K562 (cell line): ENCODE data around the gene SORCS1. TPM values are rescaled to one million over a fixed set of nuclear protein-coding genes. Genes with fewer than 3 reads are reported as not detected.

Source experiments
- ATAC-seq: fragments of 200-7000 bp; cut with Tn5 transposase; 3 replicates; pipeline ENCODE4 v1.9.1; 2020; ENCODE audit warnings: moderate library complexity
- BruUV-seq: library from RNA; stranded (reverse); fragments of 400-500 nt; replicated peaks from 2 replicates; lab custom pipeline; 2021; lab: Mats Ljungman, UMichigan
- CTCF ChIA-PET: fragments of 300-600 bp; formaldehyde crosslinking; extraction: SDS; loops from one replicate; lab custom pipeline; 2021; ENCODE audit warnings: low intra/inter-chr PET ratio; lab: Yijun Ruan, JAX
- POLR2A ChIA-PET: fragments of 300-600, 350-650 bp; sonication (Branson Sonifier 250); formaldehyde crosslinking; extraction: SDS; loops from one replicate; lab custom pipeline; 2021; ENCODE audit warnings: antibody characterized with exemption, inconsistent platforms; lab: Yijun Ruan, JAX
- DNase-seq, 4 experiments: peaks; one replicate each; pipeline versions ENCODE4 v3.0.0 to v3.0.0-alpha.2; 2011 to 2018; ENCODE audit warnings: low spot score in 3 of 4, mixed read lengths in 3 of 4; ENCODE audit errors: extremely low read depth in 1 of 4
- FAIRE-seq: peaks from 2 replicates; lab custom pipeline; 2011; peaks lifted over from hg19 to GRCh38; lab: Jason Lieb, UNC
- H2AFZ ChIP-seq: 2 replicates; pipeline ENCODE4 v1.6.0; 2011; ENCODE audit warnings: low read depth, low read length, control low read depth, inconsistent platforms
- H3K27ac ChIP-seq: fragments of 200-600 bp; 3 replicates; pipeline ENCODE4 v1.8.0; 2011; ENCODE audit warnings: low read depth, mild to moderate bottlenecking, control low read depth, inconsistent platforms, low read length, moderate library complexity, mixed read lengths; ENCODE audit errors: extremely low read depth
- H3K27me3 ChIP-seq, 2 experiments: fragments of 300-600 bp in 1 of 2; 2 replicates in 1 of 2; 3 replicates in 1 of 2; pipeline versions ENCODE4 v1.6.0 to v1.8.0; 2011; ENCODE audit warnings: inconsistent platforms in 2 of 2, low read length in 2 of 2, mild to moderate bottlenecking in 1 of 2, mixed read lengths in 1 of 2, moderate library complexity in 1 of 2; ENCODE audit not compliant: control insufficient read depth in 2 of 2, insufficient read depth in 2 of 2
- H3K36me3 ChIP-seq: fragments of 300-600 bp; 3 replicates; pipeline ENCODE4 v1.8.0; 2011; ENCODE audit warnings: mild to moderate bottlenecking, low read length, inconsistent platforms; ENCODE audit not compliant: control insufficient read depth, insufficient read depth
- H3K4me1 ChIP-seq, 2 experiments: fragments of 200-600 bp in 1 of 2; replicated peaks in 1 of 2; 2 replicates in 1 of 2; 3 replicates in 1 of 2; pipeline versions ENCODE4 v1.5.1 to v1.8.0; 2011; ENCODE audit warnings: inconsistent platforms in 2 of 2, low read length in 2 of 2, mild to moderate bottlenecking in 1 of 2, mixed read lengths in 1 of 2, moderate library complexity in 1 of 2; ENCODE audit not compliant: control insufficient read depth in 2 of 2, insufficient read depth in 2 of 2
- H3K4me2 ChIP-seq: 2 replicates; pipeline ENCODE4 v1.6.1; 2011; ENCODE audit warnings: low read length, control low read depth, inconsistent platforms, mixed read lengths; ENCODE audit not compliant: insufficient read depth
- H3K4me3 ChIP-seq: fragments of 200-600 bp; sonication (generic), shearing (Covaris generic); 2 replicates; pipeline ENCODE4 v1.5.1; 2016; ENCODE audit warnings: control low read depth, inconsistent platforms
- H3K79me2 ChIP-seq: fragments of 200-600 bp; 3 replicates; pipeline ENCODE4 v1.8.0; 2011; ENCODE audit warnings: low read length, inconsistent platforms; ENCODE audit not compliant: control insufficient read depth, insufficient read depth
- H3K9ac ChIP-seq, 2 experiments: 2 replicates each; pipeline versions ENCODE4 v1.6.0 to v1.6.1; 2011; ENCODE audit warnings: low read depth in 2 of 2, low read length in 2 of 2, control low read depth in 1 of 2, inconsistent platforms in 1 of 2, mild to moderate bottlenecking in 1 of 2, mixed read lengths in 1 of 2; ENCODE audit not compliant: insufficient read depth in 1 of 2
- H3K9me1 ChIP-seq: one replicate; pipeline ENCODE4 v1.6.0; 2011; ENCODE audit warnings: inconsistent platforms, mild to moderate bottlenecking, low read length, moderate library complexity; ENCODE audit not compliant: control insufficient read depth, insufficient read depth
- H3K9me3 ChIP-seq: replicated peaks from 2 replicates; pipeline ENCODE4 v1.5.1; 2011; ENCODE audit warnings: low read depth, low read length, inconsistent platforms; ENCODE audit not compliant: control insufficient read depth, insufficient read depth
- H4K20me1 ChIP-seq: replicated peaks from 2 replicates; pipeline ENCODE4 v1.6.1; 2011; ENCODE audit warnings: low read length, inconsistent platforms, mixed read lengths; ENCODE audit not compliant: control insufficient read depth, insufficient read depth
- CHD1 ChIP-seq: fragments of 200-600 bp; sonication (generic); IDR thresholded peaks from one replicate; pipeline ENCODE4 v1.6.1; 2012; ENCODE audit warnings: mild to moderate bottlenecking, moderate library complexity, low read length, inconsistent platforms
- DACH1 ChIP-seq: fragments of 450-650 bp; IDR thresholded peaks from 2 replicates; pipeline ENCODE4 v1.6.1; 2018; ENCODE audit not compliant: partially characterized antibody
- FOXO4 ChIP-seq: fragments of 450-650 bp; formaldehyde crosslinking; IDR thresholded peaks from 2 replicates; pipeline ENCODE4 v1.4.0; 2020; ENCODE audit warnings: mild to moderate bottlenecking, moderate library complexity
- GATA2 ChIP-seq: sonication (generic); formaldehyde crosslinking; IDR thresholded peaks from 2 replicates; pipeline ENCODE4 v1.4.0; 2020; ENCODE audit warnings: mild to moderate bottlenecking, missing genetic modification reagents
- GATAD2A ChIP-seq: fragments of 450-650 bp; IDR thresholded peaks from 2 replicates; pipeline ENCODE4 v1.6.1; 2017
- JUN ChIP-seq, 2 experiments: sonication (generic) in 1 of 2; formaldehyde crosslinking in 1 of 2; IDR thresholded peaks; 2 replicates each; pipeline versions ENCODE4 v1.6.1 to v1.8.0; 2012 to 2022; ENCODE audit warnings: borderline replicate concordance in 2 of 2, mild to moderate bottlenecking in 2 of 2, improper control_type of control experiment in 1 of 2, low read depth in 1 of 2, low read length in 1 of 2, missing genetic modification reagents in 1 of 2
- MYC ChIP-seq, 2 experiments: fragments of 250-450 bp in 1 of 2; sonication (Bioruptor Pico) in 1 of 2; IDR thresholded peaks; 2 replicates each; pipeline versions ENCODE4 v1.5.1 to v1.6.1; 2012 to 2021; ENCODE audit warnings: low read depth in 2 of 2, borderline replicate concordance in 1 of 2, improper control_type of control experiment in 1 of 2, low read length in 1 of 2, mild to moderate bottlenecking in 1 of 2, moderate library complexity in 1 of 2
- PHF21A ChIP-seq: fragments of 450-650 bp; IDR thresholded peaks from 2 replicates; pipeline ENCODE4 v1.6.1; 2017; ENCODE audit warnings: low read depth, borderline replicate concordance
- POLR3A ChIP-seq: IDR thresholded peaks from 2 replicates; pipeline ENCODE4 v1.6.1; 2011; ENCODE audit warnings: borderline replicate concordance, mild to moderate bottlenecking, moderate library complexity; ENCODE audit not compliant: insufficient read length, insufficient read depth; ENCODE audit errors: extremely low read depth
- RB1 ChIP-seq: fragments of 450-650 bp; IDR thresholded peaks from 2 replicates; pipeline ENCODE4 v1.6.1; 2017; ENCODE audit warnings: low read depth, mild to moderate bottlenecking
- SP1 ChIP-seq: sonication (generic); formaldehyde crosslinking; IDR thresholded peaks from 2 replicates; pipeline ENCODE4 v1.8.1; 2022; ENCODE audit warnings: mild to moderate bottlenecking, missing genetic modification reagents
- STAT5B ChIP-seq: fragments of 250-450 bp; sonication (Bioruptor Pico); IDR thresholded peaks from 2 replicates; pipeline ENCODE4 v1.8.0; 2021; ENCODE audit warnings: mild to moderate bottlenecking, inconsistent platforms
- TBP ChIP-seq: optimal IDR thresholded peaks from 2 replicates; pipeline ENCODE3; 2011; ENCODE audit warnings: low read depth, low read length, improper control_type of control experiment
- TCF7L2 ChIP-seq: fragments of 150-350 bp; IDR thresholded peaks from 2 replicates; pipeline ENCODE4 v1.6.1; 2016; ENCODE audit warnings: low read depth, mild to moderate bottlenecking, low read length, moderate library complexity
- ZNF121 ChIP-seq: sonication (generic); formaldehyde crosslinking; conservative IDR thresholded peaks from 2 replicates; pipeline ENCODE4 v1.8.0; 2022; ENCODE audit warnings: missing genetic modification reagents
- ZNF165 ChIP-seq: fragments of 250-450 bp; sonication (Bioruptor Pico); IDR thresholded peaks from 2 replicates; pipeline ENCODE4 v1.4.0; 2020; ENCODE audit warnings: borderline replicate concordance
- ZNF384 ChIP-seq: IDR thresholded peaks from 2 replicates; pipeline ENCODE4 v1.6.1; 2012; ENCODE audit warnings: low read depth, low read length, improper control_type of control experiment
- WGBS: fragments of 100-300 bp; shearing (Covaris generic); methylation state at CpG from one replicate; pipeline ENCODE4 v1.1.6; 2016; ENCODE audit warnings: low coverage, mixed read lengths; ENCODE audit not compliant: insufficient coverage; ENCODE audit errors: missing lambda C conversion rate; 5-methylcytosine and 5-hydroxymethylcytosine counted together
- in situ Hi-C: fragments of 300-500 bp; cut with MboI; formaldehyde crosslinking; loops from 4 replicates; pipeline ENCODE4 v1.15.0; 2018; ENCODE audit warnings: inconsistent platforms, mixed read lengths
- intact Hi-C: fragments of 100-400 bp; cut with micrococcal nuclease; formaldehyde crosslinking; loops from 2 replicates; pipeline ENCODE4 v1.14.2; 2022
- polyA plus RNA-seq, 8 experiments: library from polyadenylated mRNA; depleted of rRNA in 4 of 8; stranded (reverse) in 5 of 8; unstranded in 3 of 8; fragments of >200 nt; fragmentation: Nextera tagmentation in 2 of 8; fragmentation: Illumina TruSeq in 1 of 8; extraction: Ambion mirVana in 2 of 8; extraction: Trizol in 1 of 8; gene quantifications; 2 replicates each; pipeline versions ENCODE4 v1.2.1 to v1.2.3, GENCODE V29; 2011 to 2014; ENCODE audit warnings: inconsistent platforms in 1 of 8, missing spikeins in 1 of 8
- total RNA-seq, 7 experiments: library from RNA; depleted of rRNA in 6 of 7; stranded (reverse); fragments of >200 nt in 6 of 7; fragmentation: Illumina TruSeq in 2 of 7; extraction: Trizol in 2 of 7; gene quantifications; 2 replicates each; pipeline versions ENCODE4 v1.2.1 to v1.2.3, GENCODE V29; 2011 to 2021; ENCODE audit warnings: low replicate concordance in 1 of 7

SORCS1 gene
- total and polyA plus RNA-seq, 9 of the 15 experiments (the other 6 are each of a cell fraction or from before 2014, with no cell fraction given): 1.5 to 3.9 (median 2.7) TPM

DNA sequence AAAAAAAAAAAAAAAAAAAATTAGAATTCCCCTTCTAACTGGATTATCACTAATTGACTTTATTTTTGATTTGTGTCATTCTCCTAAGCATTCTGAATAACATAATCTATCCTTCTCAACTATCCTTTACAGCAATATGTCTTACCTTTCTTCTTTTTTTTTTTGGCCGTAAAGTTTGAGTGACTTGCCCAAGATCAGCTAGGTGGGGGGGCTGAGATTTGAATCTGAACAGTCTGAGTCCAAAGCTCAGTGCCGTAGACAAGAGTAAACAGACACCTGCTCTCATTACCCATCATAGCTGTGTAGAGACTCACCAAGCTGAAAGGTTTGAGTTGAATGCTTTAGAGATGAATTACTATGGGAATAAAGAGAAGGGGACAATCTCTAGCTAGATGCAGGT lies 192.1 kb downstream of the SORCS1 start:
- 55% methylated on average over 2 of the region's 2 CpGs for WGBS
- no peak overlapping the region for H3K9ac ChIP-seq
- BruUV-seq: no TSS peak
- no peak for TF ChIP-seq PHF21A
- TF ChIP-seq DACH1: no peak
- TF ChIP-seq ZNF165 (CRISPR knock-in tag): no peak
- TF ChIP-seq JUN (IDR thresholded peaks at IDR 0.05; ENCODE audit: borderline replicate concordance, low read depth, low read length): no peak
- no peak for TF ChIP-seq JUN (CRISPR knock-in tag; IDR thresholded peaks at IDR 0.05; ENCODE audit: borderline replicate concordance)
- no peak for TF ChIP-seq FOXO4 (CRISPR knock-in tag)
- no peak for TF ChIP-seq TBP
- no peak for TF ChIP-seq SP1
- TF ChIP-seq RB1: no peak
- no peak for TF ChIP-seq ZNF384
- TF ChIP-seq ZNF121 (CRISPR knock-in tag): no peak
- TF ChIP-seq TCF7L2: no peak
- no peak for TF ChIP-seq CHD1
- TF ChIP-seq STAT5B (CRISPR knock-in tag): no peak
- TF ChIP-seq MYC (IDR thresholded peaks at IDR 0.05; ENCODE audit: low read depth, low read length): no peak
- TF ChIP-seq MYC (CRISPR knock-in tag; IDR thresholded peaks at IDR 0.05; ENCODE audit: borderline replicate concordance, low read depth): no peak
- TF ChIP-seq GATAD2A: no peak
- TF ChIP-seq POLR3A: no peak
- TF ChIP-seq GATA2 (CRISPR knock-in tag): no peak
- TF ChIP-seq, all 486 proteins: peak for 0
- Histone ChIP-seq H3K4me2 (no peak overlapping the region), H3K4me1 (no peaks in the 10 kb centered on the region), H3K27ac (no peak overlapping the region), H3K36me3 (no peaks in the 10 kb centered on the region), H2AFZ (no peak overlapping the region), H3K27me3 (no peaks in the 10 kb centered on the region), H3K9me3 (no peaks in the 10 kb centered on the region), H3K9me1 (no peaks in the 10 kb centered on the region), H4K20me1 (no peaks in the 10 kb centered on the region), H3K4me3 (no peak overlapping the region), H3K79me2 (no peaks in the 10 kb centered on the region)
- no peak for ATAC-seq
- intact Hi-C loops: no loop called here
- DNase-seq: no peak
- ChIA-PET POLR2A (no interaction called here), CTCF (no interaction called here)
- FAIRE-seq: no peak
- in situ Hi-C loops: no loop called here
